ENCODE measurements around the gene ENTPD8.

ENTPD8 gene

DNA sequence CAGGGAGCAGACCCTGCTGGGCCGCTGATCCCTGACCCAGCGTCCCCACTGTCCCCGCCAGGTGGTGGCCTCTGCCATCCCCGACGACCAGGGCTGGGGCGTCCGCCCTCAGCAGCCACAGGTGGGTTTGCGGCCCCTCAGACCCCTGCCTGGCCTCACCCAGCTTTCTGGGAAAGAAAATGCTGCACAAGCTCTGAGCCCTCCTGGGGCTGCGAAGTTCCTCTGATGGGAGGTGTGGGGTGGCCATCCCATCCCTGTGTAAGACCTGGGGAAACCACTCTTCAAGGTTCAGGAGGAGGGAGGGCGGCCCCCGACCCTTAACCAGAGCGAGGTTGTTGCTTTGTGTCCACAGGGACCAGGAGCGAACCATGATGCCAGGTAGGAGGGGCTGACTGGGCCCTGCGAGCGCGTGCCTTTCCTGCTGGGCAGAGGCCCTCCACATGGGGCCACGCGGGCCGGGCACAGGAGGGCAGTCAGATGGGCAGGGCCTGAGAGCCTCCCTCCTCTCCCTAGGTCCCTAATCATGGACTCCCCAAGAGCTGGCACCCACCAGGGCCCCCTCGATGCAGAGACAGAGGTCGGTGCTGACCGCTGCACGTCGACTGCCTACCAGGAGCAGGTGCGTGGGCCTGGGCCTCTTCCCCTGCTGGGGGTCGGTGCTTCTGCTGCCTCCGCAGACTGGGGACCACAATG is 10.3 kb downstream of the ENTPD8 start:
- no peak for DNase-seq

DNA sequence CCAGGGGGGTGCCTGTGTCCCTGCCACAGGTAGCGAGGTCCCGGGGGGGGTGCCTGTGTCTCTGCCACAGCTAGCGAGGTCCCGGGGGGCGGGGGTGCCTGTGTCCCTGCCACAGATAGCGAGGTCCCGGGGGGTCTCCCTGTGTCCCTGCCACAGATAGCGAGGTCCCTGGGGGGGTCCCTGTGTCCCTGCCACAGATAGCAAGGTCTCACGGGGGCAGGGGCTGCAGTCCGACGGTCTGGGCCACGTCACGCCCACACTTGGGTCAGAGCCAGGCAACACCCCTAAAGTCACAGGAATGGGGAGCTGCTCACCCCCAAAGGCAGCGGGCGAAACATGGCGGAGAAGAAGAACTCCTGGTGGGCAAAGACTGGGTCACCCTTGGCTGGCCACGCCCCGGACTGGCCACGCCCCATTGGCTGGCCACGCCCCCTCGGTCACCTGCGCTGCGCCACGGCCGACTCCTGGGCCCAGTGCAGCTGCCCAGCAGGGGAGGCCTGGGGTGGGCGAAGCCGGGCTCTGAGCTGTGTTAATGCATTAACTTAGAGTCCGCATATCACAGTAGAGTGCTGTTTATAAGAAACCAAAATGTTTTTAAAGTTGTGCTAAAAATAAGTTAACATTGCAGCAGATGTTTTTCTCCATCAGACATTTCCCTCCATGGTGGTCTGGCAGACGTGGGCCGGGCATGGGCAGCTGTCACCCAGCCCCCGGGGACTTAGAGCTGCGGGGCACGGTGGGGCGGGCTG is 11.0 kb downstream of the ENTPD8 start:
- DNase-seq: no peak

DNA sequence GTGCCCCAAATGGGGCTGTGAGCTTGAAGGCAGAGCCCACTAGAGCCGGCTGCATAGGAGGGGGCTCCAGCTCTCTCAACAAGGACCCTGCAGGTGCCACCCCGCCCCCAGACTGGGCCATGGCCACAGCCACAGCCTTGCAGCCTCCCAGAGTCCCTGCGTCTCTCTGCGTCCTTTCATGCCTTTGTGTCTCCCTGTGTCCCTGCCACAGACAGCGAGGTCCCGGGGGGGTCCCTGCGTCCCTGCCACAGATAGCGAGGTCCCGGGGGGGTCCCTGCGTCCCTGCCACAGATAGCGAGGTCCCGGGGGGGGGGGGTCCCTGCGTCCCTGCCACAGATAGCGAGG is 11.6 kb downstream of the ENTPD8 start:
- no peak for DNase-seq

DNA sequence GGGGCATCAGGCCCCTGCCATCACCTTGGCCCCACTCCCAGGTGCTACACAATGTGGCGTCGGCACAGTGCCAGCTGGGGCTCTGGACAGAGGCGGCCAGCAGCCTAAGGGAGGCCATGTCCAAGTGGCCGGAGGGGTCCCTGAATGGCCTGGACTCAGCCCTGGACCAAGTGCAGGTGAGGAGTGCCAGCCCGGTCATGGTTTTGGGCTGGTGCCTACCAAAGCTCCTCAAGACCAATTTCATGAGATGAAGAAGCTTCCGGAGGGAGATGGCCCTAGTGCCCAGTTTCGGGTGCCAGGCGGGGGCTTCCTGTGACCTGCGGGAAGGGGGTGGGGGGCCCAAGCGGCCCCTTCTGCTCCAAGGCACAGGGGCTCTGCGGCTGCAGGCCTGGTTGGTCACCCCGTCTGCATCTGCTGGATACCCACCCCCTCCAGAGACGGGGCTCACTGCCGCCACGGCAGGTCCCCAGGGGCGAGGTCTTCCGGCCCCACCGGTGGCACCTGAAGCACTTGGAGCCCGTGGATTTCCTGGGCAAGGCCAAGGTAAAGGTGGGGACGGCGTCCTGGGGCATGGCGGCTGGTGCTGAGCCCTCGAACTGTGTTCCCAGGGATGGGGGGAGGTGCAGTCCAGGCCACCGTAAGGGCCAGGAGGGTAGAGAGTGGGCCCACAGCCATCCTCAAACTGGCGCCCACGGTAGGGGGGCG is 12.2 kb downstream of the ENTPD8 start:
- DNase-seq: no peak

DNA sequence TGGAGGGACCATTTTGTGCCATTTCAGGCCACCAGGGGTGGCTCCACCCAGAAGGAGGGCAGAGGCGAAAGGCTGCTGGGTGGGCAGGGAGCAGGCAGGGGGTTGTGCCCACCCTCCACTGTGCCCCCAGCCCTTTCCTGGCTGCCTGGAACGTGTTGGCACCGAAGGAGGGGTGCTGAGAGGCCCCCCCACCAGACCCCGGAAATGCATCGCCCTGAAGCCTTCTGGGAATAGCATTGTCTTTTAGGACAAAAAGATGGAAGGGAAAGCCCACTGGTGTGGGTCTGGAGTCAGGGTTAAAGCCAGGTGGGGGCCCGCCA is 12.9 kb downstream of the ENTPD8 start:
- DNase-seq: no peak

DNA sequence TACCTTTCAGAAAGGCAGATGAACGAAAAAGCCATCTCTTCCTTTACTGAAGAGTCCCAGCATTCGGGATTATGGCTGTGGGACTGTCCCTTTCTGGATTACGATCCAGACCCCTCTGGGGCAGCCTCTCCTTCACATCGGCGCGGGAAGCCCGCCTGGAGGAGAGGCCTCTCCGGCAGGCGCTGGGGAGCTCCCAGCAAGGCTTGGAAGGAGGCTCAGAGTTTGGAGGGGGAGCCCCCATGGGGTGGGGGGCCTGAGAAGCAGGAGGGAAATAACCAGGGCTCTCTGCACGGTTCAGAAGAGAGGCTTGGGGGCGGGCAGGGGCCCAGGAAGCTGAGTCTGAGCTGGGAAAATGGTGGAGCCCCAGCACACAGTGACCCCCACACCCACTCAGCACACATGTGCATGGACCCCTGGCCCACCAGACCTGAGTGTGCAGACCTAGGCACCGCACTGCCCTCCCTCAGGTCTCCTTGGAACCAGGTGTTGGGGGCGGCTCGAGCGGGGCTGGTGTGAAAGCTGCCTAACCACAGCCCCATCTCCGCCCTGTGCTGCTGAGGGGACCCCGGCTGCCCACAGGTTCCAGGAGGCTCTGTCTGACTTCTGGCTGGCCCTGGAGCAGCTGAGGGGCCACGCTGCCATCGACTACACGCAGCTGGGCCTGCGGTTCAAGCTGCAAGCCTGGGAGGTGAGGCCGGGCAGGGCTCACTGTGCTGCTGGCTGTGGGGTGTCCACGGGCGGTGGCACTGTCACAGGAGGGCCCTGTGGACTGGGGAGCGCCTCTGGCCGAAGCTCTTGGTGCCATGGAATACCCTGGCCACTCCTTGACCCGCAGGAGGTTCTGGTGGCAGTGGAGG is 13.5 kb downstream of the ENTPD8 start:
- DNase-seq: no peak

DNA sequence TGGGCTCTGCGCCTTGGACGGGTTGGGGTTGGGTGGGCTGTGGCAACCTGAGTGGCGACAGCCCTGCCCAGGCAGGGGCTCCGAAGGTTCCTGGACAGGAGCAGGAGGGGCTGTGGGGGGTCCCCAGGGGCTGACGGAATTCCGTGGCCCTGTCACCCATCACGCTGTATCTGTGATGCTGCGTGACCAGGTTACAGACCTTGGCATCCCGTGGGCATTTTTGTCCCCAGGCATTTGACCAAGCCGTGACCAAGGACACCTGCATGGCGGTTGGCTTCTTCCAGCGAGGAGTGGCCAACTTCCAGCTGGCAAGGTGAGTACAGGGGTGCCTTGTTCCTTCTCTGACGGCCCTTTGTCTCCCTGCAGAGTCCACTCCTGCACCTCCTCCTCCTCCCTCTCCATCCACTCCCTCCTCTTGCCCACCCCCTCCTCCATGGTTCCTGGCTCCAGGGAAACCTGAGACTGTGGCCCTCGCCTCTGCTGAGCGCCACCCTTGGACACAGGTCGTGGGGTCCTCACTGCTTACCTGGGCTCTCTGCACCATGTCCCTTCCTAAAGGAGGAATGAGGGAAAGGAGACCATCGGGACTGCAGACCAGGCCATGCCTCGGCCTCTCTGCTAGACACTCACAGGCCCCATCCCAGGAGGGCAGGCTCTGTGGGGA is 15.0 kb downstream of the ENTPD8 start:
- DNase-seq: no peak

DNA sequence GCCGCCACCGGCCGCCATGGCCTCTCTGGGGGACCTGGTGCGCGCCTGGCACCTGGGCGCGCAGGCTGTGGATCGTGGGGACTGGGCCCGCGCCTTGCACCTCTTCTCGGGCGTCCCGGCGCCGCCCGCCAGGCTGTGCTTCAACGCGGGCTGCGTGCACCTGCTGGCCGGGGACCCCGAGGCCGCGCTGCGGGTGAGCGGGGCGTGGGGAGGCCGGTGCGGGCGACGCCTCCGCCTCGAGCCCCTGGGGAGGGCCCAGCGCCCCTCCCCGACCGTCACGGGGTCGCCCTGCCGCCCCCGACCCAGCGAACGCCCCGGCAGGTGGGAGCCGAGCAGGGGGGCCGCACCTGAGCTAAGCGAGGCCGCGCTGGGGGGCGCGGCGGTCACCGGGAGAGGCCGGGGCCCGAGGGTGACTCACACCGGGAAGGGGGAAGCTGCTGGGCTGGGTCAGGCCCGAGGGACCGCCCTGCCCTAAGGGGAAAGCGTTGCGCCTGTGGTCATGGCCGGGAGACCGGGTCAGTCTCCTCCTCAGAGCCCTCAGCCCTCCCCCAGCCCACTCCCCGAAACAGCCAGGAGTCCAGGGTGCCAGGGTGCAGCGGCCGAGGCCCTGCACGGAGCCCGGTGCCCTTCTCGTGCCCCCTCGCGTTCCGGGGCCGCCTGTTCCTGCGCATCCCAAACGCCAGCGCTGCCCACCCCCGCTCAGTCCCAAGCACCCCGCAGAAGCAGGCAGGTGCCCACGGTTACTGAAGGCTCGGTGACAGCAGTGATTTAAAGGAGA is 17.5 kb downstream of the ENTPD8 start:
- DNase-seq: no peak

DNA sequence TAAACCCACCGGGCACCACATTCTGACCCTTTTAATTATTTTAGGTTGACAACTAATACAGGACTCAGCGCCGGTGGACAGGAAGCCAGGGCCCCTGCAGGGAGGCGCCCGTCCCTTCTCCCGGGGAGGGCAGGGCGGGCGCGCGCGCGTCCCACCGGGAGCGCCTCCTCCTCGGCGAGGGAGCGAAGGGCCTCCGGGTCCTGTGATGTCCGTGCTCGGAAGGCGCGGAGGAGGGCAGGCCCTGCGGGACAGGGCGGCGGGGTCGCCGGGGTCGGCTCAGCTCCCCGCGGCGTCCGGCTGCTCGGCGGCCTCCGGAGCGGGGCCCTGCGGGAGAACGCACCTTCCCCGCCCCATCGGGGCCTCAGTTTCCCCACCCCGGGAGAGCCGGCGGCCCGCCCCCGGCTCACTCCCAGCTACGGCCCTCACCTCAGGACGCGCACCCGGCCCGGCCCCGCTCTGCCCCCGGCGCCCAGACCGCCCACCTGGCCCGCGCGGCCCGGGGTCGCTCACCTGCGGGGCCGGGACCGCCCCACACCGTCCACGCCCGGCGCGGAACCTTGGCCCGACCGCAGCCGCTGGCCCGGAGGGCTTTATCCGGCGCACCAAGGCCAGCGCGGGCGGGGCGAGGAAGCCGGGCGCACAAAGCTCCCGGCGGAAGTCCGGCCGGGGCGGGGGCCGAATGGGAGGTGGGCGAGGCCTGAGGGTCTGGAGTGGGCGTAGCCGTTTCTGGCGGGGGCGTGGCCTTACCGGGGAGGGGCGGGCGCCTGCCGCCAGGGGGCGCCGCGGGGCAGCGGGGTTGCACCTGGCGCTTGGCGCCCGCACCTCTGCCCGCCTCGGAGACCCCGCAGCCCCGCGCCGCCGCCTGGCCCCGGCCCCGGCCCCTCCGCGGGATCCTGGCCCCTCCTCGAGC is 18.3 kb downstream of the ENTPD8 start, which contains the start of the genes EXD3 and NOXA1:
Gene EXD3 (minus strand): TSS at position 559 of the 910 bp plus-strand sequence. CDS start 27,805 bp downstream, outside the sequence.
Gene NOXA1 (plus strand): TSS at position 790 of the 910 bp plus-strand sequence. CDS start 137 bp downstream, outside the sequence.
- peak in 13 of 14 donors; percentile 54 to 93 (median 80) for DNase-seq

DNA sequence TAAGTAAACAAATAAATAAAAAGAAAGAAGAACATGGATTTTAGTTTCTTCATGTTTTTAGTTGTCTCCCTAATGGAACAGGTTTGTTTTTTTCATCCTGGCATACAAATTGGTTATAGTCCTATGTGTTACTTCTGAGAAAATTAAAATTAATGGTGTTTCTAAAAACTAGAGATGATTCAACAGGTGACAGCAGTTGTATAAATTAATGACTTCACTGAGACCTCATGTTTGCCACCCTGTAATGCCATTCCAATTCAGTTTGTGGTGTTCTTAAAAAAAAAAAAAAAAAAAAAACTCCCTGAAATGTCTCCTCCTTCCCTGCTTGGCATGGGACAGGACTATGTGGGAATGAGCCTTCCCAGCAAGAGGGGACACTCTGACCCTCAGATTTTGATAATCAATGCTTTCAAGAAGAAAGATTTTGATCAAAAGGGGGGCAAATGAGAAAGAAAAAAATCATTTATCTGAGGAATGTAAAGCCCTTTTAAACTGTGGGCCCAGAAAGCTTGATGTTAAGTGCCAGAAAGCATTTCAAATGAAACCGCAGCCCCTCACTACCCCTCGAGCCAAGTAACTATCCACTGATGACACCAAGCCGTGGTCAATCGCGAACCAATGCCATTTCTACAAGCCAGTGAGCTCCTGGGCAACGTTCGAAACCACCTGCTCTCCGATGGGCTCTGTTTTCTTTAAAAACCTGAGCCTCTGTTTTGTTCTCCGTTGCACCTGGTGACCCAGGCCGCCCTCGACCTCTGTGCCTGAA is 19.1 kb downstream of the ENTPD8 start:
- no peak for DNase-seq

DNA sequence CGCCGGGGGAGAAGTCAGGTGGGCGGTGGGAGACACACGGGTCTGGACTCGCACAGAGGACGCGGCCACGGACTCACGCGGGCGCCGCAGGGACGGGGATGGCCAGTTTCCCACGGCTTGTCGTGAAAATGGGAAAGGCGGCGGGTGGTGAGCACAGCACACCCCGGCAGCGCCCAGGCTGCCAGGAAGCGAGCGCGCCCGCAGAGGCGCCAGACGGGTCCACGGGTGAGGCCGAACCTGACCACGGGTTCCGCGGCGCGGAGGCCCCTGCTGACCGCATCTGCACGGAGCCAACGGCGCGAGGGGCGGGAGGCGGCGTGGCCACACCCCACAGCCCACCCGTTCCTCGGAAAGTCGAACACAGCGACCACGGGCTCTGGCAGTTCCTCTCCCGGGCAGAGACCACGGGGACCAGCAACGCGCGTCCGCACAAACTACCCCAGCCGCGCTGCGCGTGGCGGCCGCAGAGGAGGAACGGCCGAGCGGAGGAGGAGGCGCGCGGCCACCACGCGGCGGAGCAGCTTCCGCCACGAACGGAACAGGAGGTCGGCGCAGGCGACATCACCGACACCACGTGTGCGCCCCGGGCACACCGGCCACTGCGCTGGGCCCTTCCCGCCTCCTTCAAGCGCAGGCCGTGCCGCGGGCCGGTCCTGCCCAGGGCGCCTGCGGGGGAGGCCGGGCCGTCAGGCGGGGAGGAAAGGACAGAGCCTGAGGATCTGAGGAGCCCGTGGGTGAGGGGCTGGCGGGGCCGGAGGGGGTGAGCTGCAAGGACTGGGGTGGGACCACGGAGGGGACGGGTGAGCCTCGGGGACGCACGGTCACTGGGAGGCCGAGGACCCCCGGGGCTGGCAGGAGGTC is 23.8 kb downstream of the ENTPD8 start:
- peak in 2 of 14 donors; percentile 17 to 44 for DNase-seq

DNA sequence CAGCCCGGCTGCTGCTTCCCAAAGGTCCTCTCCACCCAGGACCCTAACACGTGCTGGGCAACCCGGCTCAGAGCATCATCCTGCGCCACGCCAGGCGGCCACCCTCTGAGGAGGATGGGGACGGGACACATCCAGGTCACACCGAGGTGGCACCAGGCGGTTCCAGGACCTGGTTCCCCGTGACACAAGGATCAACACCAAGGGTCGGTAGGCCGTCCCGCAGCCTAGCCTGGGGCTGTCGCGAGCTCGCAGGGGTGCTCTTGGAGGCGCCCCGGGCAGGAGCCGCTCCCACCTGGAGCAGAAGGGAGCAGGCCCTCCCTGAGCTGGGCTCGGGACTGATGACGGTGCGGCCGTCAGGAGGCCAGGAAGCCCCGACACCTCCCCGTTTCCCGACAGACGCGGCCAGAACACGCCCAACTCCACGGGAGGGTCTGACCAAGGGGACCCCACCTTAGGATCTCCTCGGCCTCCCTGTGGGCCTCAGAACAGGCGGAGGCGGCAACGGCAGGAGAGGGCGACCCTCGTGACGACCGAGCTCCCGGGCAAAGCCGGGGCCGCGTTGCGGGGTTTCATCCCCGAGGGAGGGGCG is 24.5 kb downstream of the ENTPD8 start:
- no peak for DNase-seq

DNA sequence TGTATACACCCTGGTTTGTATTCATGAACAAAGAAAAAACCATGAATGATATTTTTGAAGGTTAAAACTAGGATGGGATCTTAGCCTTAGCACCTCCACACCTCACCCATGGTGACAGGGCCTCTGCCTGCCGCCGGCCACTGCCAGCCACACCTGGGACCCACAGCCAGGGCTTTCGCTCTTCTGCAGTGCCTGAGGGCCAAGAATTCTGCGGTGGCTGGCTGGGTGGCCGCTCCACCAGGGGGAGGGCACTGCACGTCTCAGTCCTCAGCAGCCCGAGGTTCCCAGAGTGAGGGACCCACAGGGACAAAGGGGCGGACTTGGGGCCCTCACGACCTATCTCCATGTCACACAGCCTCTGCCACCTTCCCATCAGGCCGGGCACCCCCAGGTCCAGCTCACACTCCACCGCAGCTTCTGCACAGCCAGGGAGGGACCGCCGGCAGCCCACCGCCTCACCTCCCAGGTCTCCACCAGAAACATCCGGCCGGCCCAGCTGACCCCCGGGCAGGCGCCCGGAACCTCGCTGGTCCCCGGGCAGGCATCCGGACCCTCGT is 25.1 kb downstream of the ENTPD8 start:
- DNase-seq: no peak

DNA sequence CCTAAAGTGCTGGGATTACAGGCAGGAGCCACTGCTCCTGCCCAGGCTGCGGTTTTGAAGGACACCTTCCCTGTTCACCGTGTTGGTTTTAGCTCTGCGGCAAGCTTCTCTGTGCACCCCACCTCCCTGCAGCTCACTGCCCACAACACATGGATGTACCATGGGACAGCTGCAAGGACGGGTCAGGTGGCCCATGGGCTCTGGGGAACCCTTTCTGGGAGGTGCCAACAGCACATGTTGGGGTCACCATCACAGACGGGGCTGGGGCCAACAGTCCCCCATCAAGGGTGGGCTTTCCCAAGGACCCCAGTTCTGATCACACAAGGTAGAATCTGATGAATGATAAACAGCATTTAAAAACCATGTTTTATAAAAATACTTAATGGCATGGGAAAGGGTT is 25.7 kb downstream of the ENTPD8 start:
- DNase-seq: no peak

DNA sequence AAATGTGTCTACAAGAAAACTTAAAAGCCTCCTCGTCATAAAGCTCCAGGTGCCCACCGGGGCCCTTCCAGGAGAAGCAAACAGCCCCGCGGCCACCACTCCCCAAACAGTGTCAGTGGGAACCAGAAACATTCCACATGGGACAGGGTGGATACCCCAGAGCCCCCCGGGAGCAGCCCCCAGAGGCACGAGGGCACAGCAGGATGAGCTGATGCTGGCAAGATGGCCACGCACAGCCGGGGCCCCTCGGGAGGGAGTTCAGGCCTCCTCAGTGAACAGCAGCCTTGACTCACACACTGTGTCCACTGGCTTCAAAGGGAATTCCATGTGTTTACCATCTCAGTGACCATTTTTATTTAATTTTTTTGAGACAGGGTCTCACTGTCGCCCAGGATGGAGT is 28.7 kb downstream of the ENTPD8 start:
- no peak for DNase-seq

DNA sequence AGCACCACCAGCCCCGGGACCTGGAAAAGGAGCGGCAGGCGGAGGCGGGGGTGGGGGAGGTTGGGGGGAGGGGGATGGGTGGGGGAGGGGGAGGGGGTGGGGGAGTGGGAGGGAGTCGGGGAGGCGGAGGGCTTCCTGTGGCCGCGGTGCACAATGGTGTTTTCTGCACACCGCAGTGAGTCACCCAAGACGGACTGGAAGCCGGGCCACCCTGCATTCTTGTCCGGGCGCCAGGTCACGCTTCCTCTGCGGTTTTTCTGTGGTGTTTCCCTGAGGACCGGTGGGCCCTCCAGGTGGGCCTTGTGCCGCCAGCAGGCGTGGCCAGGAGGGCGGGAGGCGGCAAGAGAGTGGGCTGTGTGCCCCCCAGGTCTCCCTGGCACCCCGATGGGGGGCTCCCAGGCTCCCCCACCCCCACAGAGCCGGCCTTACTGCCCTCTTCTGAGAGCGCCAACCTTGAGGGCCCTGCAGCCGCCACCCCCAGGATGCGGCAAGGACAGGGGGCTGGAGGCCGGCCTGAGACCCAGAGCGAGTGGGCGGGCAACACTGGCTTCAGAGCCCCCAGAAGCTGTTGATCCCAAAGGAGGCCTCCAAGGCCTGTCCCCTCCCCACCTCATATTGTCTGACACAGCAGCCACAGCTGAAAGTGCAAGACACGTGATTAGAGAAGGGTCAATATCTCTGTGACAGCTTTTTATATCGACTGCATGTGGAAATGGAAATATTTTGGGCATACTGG is 29.3 kb downstream of the ENTPD8 start:
- DNase-seq: peak in 2 of 14 donors; percentile 4 to 29

DNA sequence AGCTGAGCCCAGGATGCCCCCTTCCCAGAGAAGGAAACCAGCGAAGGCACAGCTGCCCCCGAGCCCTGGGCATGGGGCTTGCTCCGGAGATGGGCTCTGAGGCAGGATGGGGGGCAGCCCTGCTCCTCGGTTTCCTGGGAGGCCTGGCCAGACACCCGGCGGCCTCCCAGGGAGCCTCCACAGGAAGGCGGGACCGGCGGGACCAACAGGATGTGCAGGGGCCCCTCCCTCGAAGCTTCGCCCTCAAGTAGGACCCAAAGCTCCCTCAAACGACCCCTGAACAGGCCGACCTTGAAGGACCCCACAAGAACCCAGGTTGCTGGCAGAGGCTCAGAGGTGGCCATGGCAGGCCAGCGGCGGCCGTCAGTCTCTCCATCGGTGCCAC is 29.9 kb downstream of the ENTPD8 start:
- DNase-seq: no peak
